ENCODE data around the gene EPHB1. TPM values are rescaled to one million over a fixed set of nuclear protein-coding genes. Genes with fewer than 3 reads are reported as not detected.

The EPHB1 gene
- total and polyA plus RNA-seq, 2 experiments from 2014 or later = 0.43 to 0.81 TPM

DNA sequence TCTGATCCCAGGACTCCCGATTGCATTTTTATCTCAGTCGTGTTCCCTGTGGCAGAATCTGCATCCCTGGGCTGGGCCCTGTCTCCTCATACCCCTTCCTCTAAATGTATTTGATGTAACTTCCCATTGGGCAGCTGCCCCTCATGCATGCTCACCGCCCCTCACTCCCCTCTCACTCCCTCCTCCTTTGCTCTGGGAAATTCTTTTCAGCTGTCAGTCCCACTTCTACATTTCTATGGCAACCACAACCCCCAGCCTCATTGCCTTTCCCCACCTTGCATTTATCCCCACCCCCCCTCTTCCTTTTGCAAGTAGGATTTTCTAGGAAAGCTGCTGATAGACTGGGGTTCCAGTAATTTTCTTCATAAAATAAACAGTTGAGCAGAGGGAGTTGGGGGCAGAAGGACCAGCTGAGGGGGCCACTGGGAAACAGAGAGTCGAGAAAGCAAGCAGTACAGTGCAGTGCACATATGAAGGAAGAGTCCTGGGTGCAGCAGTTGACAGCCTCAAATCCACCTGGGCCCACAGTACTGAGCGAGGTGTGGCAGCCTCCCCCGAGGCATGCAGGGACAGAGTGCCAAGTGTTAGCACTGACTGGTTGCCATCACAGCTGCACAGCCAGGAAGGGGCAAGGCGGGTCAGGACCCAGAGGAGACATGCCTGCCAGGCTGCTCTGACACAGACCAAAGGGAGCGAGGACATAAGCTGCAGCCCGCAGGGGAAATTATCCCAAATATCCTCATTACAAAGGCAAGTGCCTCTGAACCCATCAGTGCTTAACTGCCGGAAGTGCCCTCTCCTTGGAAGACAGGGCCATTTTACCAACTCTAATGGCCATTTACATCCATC lies 476.3 kb downstream of the EPHB1 start:
- Histone ChIP-seq H3K4me2 (ENCODE audit: unreplicated experiment) (no peak overlapping the region), H3K9ac (no peak overlapping the region), H3K27ac (no peak overlapping the region), H3K4me1 (ENCODE audit: insufficient read depth) (no peaks in the 10 kb centered on the region), H3K79me2 (ENCODE audit: insufficient read depth) (no peaks in the 10 kb centered on the region), H3K27me3 (replicated peaks; ENCODE audit: insufficient read depth) (no peaks in the 10 kb centered on the region), H3K9me2 (ENCODE audit: insufficient read depth) (no peaks in the 10 kb centered on the region), H2AFZ (no peak overlapping the region), H3K9me3 (ENCODE audit: low read depth) (no peaks in the 10 kb centered on the region), H3K4me3 (no peak overlapping the region), H3F3A (ENCODE audit: insufficient read depth) (no peaks in the 10 kb centered on the region), H4K20me1 (ENCODE audit: insufficient read depth) (no peaks in the 10 kb centered on the region), H3K36me3 (ENCODE audit: low read depth) (no peaks in the 10 kb centered on the region)
- no peak for DNase-seq
- in situ Hi-C loops (cut with MboI) = no loop called here
- no peak for TF ChIP-seq EZH2phosphoT487 (IDR thresholded peaks at IDR 0.05; ENCODE audit: insufficient read depth, low read depth)
- TF ChIP-seq EZH2 (IDR thresholded peaks at IDR 0.05; ENCODE audit: insufficient read depth, poor library complexity, severe bottlenecking) = no peak
- 25 to 27% methylated on average over 9 to 10 of the region's 10 CpGs for WGBS, 2 experiments (ENCODE audit: low coverage in 1 of 2, low lambda C conversion rate in 2 of 2, missing lambda C conversion rate in 2 of 2)

DNA sequence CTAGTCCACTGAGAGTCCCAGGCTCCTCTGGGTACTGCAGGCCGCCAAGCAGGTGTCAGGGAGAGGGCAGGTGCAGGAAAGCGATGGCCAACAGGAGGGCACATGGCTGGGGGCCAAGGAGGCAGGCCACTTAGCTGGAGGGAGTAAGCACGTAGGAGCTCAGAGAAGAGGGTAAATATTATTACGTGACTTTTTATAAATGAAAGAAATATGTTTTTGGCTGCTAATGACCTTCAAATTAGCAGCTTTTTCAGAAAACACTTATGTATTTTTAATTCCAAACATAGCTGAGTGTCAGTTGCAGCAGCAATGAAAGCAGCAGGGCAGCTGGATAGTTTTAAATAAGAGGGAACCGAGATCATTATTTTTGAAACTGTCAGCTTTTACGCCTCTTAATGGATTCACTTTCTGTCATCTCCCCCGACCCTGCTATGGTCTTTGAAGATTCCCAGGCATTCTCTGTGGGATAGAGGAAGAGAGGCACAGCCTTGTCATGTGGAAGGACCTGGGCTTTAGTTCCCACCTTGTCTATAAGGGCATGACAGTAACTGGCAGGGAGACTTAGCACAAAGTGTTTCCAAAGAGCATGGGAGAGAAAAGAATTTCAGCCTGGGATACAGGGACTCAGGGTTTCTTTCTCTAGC lies 477.1 kb downstream of the EPHB1 start:
- Histone ChIP-seq H3K79me2 (ENCODE audit: insufficient read depth) (no peaks in the 10 kb centered on the region), H3K9ac (no peak overlapping the region)
- WGBS, 2 experiments (ENCODE audit: low coverage in 1 of 2, low lambda C conversion rate in 2 of 2, missing lambda C conversion rate in 2 of 2) = 13 to 15% methylated on average over 7 of the region's 7 CpGs

DNA sequence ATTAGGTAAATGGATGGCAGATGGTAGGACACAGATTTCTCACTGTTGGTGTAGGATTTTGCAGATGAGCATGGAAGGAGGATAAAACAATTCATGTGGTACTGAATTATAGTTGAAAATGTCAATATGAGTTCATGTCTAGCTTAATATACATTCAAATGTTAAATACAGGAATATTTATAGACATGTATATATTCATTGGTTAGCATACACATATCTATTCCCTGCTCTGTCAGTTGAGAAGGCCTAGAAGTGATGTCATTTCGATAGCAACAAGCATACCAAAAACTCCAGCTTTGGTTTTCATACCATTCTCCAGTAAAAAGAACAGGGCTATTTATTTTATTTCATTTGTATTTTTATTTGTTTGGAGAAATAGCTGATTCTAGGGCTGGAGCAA lies 497.1 kb downstream of the EPHB1 start:
- no peak overlapping the region for H3K4me2 ChIP-seq (ENCODE audit: unreplicated experiment)
- no peaks in the 10 kb centered on the region for H3K9me2 ChIP-seq (ENCODE audit: insufficient read depth)
- no peaks in the 10 kb centered on the region; the same call in 1 of the 2 replicates for H3K27me3 ChIP-seq (replicated peaks; ENCODE audit: insufficient read depth)
- no peak overlapping the region for H2AFZ ChIP-seq
- no peaks in the 10 kb centered on the region for H3K36me3 ChIP-seq (ENCODE audit: low read depth)
- H3K79me2 ChIP-seq (ENCODE audit: insufficient read depth) = no peaks in the 10 kb centered on the region
- no peak overlapping the region for H3K27ac ChIP-seq
- in situ Hi-C loops (cut with MboI) = no loop called here
- H3K4me1 ChIP-seq (ENCODE audit: insufficient read depth) = no peaks in the 10 kb centered on the region
- 4 to 8% methylated on average over 1 of the region's 1 CpG for WGBS, 2 experiments (ENCODE audit: low coverage in 1 of 2, low lambda C conversion rate in 2 of 2, missing lambda C conversion rate in 2 of 2)
- H3K9ac ChIP-seq = no peak overlapping the region
- no peak overlapping the region for H3K4me3 ChIP-seq
- H3F3A ChIP-seq (ENCODE audit: insufficient read depth) = no peaks in the 10 kb centered on the region
- H4K20me1 ChIP-seq (ENCODE audit: insufficient read depth) = no peaks in the 10 kb centered on the region
- TF ChIP-seq EZH2 (IDR thresholded peaks at IDR 0.05; ENCODE audit: insufficient read depth, poor library complexity, severe bottlenecking) = no peak
- TF ChIP-seq EZH2phosphoT487 (IDR thresholded peaks at IDR 0.05; ENCODE audit: insufficient read depth, low read depth) = no peak
- DNase-seq = no peak
- no peaks in the 10 kb centered on the region for H3K9me3 ChIP-seq (ENCODE audit: low read depth)

More for the DNA sequence above, 477.1 kb downstream of the EPHB1 start:
- Histone ChIP-seq H4K20me1 (ENCODE audit: insufficient read depth) (no peaks in the 10 kb centered on the region), H2AFZ (no peak overlapping the region), H3K9me2 (ENCODE audit: insufficient read depth) (no peaks in the 10 kb centered on the region), H3K36me3 (ENCODE audit: low read depth) (no peaks in the 10 kb centered on the region), H3K4me3 (no peak overlapping the region), H3K4me1 (ENCODE audit: insufficient read depth) (no peaks in the 10 kb centered on the region), H3K27me3 (replicated peaks; ENCODE audit: insufficient read depth) (no peaks in the 10 kb centered on the region), H3K9me3 (ENCODE audit: low read depth) (no peaks in the 10 kb centered on the region), H3F3A (ENCODE audit: insufficient read depth) (no peaks in the 10 kb centered on the region), H3K27ac (no peak overlapping the region), H3K4me2 (ENCODE audit: unreplicated experiment) (no peak overlapping the region)
- TF ChIP-seq EZH2 (IDR thresholded peaks at IDR 0.05; ENCODE audit: insufficient read depth, poor library complexity, severe bottlenecking) = no peak
- TF ChIP-seq EZH2phosphoT487 (IDR thresholded peaks at IDR 0.05; ENCODE audit: insufficient read depth, low read depth) = no peak
- no peak for DNase-seq
- in situ Hi-C loops (cut with MboI) = no loop called here

DNA sequence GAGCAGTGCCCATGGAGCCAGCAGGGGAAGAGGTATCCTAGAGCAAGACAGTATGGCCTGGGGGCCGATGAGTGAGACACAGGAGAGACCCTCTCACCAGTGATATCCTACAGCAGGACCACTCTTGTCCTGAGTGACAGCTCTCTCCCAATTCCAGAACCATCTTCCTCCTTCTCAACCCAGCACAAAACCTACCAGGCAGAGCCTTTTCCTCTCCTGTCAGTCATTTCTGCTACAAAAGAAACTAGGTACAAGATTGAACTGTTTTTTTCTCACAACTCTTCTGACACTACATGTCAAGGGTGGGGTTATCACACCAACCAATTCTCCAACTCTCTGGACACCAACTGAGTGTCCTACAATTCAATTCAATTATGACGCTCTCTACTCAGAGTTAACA lies 506.6 kb downstream of the EPHB1 start:
- Histone ChIP-seq H3K4me1 (ENCODE audit: insufficient read depth) (no peaks in the 10 kb centered on the region), H3K9me3 (ENCODE audit: low read depth) (no peaks in the 10 kb centered on the region), H3K4me2 (ENCODE audit: unreplicated experiment) (no peak overlapping the region), H4K20me1 (ENCODE audit: insufficient read depth) (no peaks in the 10 kb centered on the region), H3K9me2 (ENCODE audit: insufficient read depth) (no peaks in the 10 kb centered on the region), H3K36me3 (ENCODE audit: low read depth) (no peaks in the 10 kb centered on the region), H3K9ac (no peak overlapping the region), H3F3A (ENCODE audit: insufficient read depth) (no peaks in the 10 kb centered on the region), H3K79me2 (ENCODE audit: insufficient read depth) (no peaks in the 10 kb centered on the region), H2AFZ (no peak overlapping the region), H3K4me3 (no peak overlapping the region), H3K27ac (no peak overlapping the region), H3K27me3 (replicated peaks; ENCODE audit: insufficient read depth) (no peaks in the 10 kb centered on the region)
- no peak for DNase-seq
- in situ Hi-C loops (cut with MboI) = no loop called here
- TF ChIP-seq EZH2 (IDR thresholded peaks at IDR 0.05; ENCODE audit: insufficient read depth, poor library complexity, severe bottlenecking) (no peak), EZH2phosphoT487 (IDR thresholded peaks at IDR 0.05; ENCODE audit: insufficient read depth, low read depth) (no peak)
- 32 to 43% methylated on average over 2 of the region's 2 CpGs for WGBS, 2 experiments (ENCODE audit: low coverage in 1 of 2, low lambda C conversion rate in 2 of 2, missing lambda C conversion rate in 2 of 2)
